ENCODE results near the gene RALB.
A peak's percentile ranks its signal among the peaks of the same experiment; 100 is the strongest.

RALB gene, protein sequence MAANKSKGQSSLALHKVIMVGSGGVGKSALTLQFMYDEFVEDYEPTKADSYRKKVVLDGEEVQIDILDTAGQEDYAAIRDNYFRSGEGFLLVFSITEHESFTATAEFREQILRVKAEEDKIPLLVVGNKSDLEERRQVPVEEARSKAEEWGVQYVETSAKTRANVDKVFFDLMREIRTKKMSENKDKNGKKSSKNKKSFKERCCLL

DNA sequence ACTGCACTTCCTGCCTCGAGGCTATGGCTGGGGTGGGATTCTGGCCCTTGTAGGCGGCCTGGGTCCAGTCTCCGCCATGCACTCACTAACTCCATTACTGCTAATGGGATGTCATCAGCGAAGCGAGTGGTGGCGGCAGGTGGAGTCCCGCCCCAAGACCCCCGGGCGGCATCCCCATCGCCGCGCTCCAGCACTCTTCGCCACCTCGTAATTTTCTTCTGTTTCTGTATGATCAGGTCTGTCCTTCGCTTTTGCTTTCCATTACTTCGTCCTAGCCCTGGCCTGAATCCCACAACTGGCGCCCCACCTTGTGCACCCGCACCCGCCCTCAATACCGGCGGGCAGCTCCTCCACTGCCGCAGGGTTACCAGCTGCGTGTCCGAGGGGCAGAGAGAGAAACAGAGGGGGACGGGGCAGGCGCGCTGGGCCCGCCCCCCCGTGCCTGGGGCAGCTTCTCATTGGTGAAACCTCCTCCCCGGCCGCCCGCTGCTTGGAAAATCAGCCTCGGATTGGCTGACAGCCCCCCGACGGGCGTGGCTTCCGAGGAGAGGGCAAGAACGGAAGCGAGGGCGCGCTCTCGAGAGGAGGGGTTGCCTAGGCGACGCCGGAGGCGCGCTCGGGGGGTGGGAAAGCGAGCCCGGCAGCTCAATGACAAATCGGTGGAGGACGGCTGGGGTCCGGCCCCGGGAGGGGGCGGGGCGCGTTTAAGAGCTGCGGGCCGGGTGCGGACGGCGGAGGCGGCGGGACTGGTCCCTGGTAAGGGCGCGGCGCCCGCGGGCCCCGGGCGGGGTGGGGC is at the start of gene RALB:
RALB (plus strand) TSS at position 628 of the 796 bp plus-strand sequence. CDS start 25,813 bp downstream, outside the sequence.
- DNase-seq (ENCODE audit: low spot score) (peak; percentile 100), FAIRE-seq (peak; percentile 95)

DNA sequence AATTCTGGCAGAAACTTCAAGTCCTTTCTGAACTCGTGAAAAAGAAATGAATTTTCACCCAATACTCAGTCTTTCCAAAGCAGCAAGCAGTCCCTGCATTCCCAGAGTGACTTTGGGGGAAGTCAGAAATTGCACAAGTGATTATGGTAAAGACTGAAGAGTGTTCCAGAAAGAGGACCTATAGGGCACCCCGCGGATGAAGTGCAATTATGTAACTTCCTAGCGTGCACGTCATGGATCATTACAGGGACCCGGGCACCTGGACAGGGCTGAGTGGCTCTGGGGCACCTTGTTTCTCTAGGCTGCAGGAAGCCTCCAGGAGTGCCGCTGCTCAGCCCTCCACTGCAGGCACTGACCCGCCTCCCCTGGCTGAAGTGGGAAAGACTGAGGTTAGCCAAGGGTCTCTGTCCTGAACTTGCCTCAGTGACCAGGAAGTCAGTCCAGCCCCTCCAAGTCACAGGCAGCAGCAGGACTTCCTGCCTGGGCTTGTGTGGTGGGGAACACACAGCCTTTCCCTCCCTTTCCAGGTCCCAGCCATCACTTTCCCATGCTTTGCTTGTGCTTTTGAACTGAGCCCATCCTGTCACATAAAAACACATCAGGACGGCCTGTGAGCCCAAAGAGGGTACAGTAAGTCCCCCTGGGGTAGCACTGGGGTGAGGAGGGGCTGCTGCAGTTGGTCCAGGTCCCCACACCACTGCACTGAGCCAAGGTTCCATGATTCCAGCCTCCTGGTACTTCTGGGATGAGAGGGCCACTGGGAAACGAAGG is 49.2 kb upstream of the RALB start:
- DNase-seq (ENCODE audit: low spot score) (no peak), FAIRE-seq (no peak)

DNA sequence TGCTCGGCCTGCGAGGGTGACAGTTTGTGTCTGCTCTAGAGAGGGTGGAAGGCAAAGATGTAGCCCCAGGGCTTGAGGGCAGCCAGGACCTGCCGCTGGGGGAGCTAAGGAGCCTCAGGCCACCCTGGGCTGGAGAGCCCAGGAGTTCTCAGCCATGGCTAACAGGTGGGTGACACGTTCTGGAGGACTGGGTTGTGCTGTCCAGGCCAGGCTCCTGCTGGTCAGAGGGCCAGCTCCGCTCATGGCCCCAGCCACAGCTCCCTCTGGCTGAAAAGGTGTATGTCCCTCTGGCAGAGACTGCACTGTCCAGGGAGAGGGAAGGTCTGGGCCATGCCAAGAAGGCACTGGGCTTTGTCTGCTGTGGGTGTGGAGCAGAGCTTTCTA is 48.6 kb upstream of the RALB start:
- FAIRE-seq (no peak), DNase-seq (ENCODE audit: low spot score) (no peak)

DNA sequence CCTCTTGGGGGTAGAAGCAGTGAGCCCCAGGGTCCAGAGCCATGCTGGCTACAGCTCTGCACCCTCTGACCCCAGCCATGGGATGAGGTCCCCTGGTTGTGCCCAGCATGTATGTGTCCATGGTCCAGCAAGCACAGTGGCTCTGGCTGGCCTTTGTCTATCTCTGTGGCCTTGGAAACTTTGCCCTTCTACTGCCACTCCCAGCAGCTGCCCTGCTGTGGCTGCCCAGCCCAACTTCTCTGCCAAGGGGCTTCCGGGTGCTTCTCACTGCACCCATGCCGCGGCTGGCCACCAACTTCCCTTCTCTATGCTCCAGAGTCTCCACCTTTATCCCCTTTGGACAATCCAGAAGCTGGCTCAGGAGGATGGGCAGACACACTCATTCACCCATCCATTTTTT is 48.2 kb upstream of the RALB start:
- no peak for DNase-seq (ENCODE audit: low spot score)
- no peak for FAIRE-seq

DNA sequence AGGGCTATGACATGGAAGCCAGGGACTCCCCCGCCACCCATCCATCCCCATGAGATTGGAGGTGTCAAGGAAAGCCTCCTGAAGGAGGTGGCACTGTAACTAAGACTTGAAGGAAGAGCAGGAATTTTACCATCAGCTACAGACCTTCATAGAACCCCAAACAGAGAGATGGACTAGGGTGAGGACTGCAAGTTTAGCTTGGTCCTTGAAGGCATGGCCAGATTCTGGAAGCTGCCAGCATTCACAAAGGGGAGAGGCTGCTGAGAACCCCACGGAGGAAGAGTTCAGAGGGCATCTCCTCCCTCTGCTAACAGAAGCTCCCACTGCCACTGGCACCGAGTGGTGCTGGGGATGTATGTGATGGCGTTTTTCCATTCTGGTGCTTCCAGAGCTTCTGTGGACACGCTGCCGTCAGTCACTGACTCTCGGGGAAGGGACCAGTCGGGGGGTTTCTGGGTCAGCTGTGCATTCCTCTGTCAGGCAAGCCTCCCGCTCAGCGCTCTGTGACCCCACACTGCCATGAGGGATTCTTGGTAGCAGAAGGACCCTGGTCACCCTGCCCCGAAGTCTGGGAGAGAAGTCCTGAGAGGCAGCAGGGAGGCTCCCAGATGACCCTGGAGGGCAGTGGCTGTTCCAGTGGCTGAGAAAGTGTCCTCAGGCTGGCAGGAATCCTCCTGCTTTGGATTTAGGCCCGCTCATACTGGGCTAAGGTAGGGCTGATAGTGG is 47.5 kb upstream of the RALB start:
- FAIRE-seq, result no peak
- no peak for DNase-seq (ENCODE audit: low spot score)

DNA sequence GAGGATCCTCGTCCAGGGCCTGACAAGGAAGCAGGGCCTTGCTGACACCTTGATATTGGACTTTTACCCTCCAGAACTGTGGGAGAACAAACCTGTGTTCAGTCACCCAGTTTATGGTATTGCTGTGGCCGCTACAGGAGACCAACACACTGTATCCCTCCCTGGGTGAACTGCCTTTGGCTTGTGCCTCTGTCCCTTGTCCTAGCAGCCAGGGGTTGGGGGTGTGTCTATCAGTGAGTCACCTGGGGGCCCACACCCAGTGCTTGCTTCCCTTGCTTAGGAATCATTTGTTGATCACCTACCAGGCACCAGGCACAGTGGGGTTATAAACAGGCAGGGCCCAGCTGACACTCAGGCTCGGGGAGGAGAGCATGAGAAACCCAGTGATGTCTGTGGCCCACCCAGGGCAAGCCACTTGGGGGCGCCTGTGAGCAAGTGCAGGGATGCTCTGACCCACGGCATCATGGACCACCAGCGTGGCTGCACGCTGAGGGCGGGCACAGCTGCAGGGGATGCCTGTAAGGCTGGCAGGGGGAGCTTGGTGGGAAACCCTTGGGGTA is 46.5 kb upstream of the RALB start:
- DNase-seq (ENCODE audit: low spot score), result no peak
- no peak for FAIRE-seq

DNA sequence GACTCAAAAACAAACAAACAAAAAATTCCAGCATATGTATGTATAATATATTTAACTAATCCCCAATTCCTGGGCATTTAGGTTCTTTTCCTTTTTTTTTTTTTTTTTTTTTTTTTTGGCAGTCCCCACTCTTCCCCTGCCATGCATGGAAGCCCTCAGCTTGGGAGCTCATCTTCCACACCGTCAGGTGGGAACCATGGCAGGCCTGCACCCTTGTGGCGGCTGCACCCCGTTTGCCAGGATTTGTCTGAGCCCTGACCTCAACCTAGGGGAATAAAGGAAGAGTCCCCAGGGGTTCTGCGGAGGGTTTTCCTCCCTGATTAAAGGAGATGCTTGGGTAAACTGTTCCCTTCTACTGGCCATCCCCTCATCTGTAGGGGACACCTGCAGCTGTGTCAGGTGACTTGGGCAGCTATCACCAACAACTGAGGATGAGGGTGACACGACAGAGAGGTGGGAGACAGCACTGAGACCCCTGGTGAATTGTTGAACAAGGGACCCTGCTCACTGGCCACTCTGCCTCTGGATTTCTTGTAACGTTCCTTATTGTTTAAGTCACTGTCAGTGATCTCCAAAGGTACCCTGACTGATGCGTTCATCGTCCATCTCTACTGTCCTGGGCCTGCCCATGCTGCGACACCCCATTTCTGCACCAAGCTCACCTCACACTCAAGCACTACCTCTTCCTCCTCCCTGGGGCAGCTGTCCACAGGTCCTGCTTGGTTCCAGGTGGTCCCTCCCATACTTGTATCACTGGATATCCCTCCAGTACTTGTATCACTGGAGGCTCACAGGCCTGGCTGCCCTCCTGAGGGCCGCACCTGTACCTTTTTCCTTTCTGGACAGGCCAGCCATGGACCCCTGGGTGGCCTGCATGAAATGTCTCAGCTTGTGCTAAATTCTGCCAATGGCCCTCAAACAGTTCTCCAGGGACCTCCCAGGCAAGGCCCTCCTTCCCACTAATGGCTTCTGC is 44.0 kb upstream of the RALB start:
- no peak for FAIRE-seq

DNA sequence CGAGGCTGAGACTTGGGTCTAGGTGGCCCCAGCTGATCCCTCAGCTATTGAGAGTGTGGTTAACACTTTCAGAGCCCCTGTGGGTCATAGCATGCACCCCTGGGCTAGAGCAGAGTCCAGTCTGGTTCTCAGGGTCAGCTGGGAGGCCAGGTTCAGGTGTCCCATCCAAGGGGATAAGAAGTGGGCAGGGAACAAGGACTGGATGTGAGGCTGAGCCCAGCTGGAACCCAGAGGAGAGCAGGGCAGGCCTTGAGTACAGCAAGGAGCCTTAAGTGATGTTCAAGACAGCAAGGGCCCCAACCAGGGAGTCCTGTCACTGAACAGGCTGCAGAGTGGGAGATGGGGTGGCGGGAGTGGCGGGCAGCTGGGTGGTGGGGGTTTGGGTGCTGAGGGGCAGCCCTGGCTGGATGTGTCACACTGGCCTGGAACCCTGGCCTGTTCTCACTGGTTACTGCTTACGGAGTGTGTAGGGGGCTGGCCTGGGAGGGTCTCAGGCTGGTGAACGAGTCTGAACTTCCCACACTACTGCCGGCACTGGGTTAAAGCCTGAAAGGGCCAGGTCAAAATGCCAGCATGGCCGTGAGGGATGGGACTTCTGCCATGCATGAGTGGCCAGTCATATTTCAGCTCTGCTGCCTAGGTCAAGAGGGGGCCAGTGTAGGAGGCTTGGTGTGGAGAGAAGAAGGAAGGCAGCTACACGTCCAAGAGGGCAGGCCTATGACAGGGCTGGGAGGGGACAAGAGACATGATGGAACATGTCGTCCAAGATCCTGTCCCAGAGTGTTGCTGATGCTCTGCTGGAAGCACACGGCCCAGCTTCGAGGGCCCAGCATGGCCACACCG is 43.0 kb upstream of the RALB start:
- no peak for DNase-seq (ENCODE audit: low spot score)

More for the DNA sequence above, 44.0 kb upstream of the RALB start:
- no peak for DNase-seq (ENCODE audit: low spot score)

DNA sequence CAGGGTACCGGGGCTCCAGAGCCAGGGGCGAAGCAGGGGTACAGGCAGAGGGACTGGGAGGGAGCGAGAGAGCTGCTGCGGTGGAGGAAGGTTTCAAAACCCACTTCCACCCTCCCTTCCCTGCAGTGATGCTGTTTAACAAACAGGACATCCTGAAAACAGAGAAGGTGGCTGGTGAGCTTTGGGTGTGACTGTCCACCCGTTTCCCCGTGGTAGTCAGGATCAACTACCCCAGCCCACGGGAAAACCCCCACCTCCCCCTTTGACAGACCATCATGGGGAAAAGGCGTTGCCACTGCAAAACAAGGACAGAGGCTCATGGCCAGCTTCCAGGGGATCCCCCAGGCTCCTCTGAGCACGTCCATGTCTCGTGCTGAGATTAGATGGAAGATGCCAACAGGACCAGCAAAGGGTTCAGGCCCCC is 42.4 kb upstream of the RALB start:
- DNase-seq (ENCODE audit: low spot score) (no peak), FAIRE-seq (no peak)

More for the DNA sequence above, 43.0 kb upstream of the RALB start:
- FAIRE-seq, result peak; percentile 69

DNA sequence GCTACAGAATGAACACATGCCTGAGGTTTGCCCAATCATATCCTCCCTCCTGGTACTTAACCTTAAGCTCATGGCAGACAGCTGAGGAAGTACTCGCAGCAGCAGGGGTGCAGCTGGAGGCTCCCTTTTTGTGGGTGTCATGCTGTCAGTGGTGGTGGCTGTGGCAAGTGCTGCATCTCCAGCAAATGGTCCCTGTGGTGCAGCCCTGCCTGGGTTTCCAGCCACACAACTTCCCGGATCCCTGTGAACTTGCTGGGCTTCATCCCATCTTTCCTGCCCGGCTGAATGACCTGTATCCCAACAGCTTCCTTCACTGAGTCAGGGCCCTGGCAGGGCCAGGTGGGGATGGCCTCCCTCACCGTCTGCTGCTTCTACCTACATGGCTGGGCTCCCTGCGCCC is 34.5 kb upstream of the RALB start:
- FAIRE-seq (no peak), DNase-seq (ENCODE audit: low spot score) (no peak)

DNA sequence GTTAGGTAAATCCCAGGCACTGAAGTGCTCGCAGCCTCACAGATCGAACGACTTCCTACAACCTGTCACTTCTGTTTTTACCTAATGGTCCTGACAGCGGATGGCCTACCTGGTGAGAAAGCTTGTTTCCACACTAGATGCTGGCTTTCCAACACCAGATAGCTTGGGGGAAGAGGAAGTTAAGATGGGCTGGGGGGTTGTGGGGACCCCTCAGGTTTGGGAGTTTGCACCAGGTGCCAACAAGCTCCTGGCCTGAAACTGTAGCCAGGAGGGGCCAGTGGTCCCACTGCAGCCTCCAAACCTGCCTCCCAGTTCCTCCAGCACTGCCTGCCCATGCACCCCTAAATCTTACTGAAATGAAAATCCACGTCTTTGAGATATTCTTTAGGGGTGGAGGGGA is 33.4 kb upstream of the RALB start:
- DNase-seq (ENCODE audit: low spot score) (no peak), FAIRE-seq (no peak)

DNA sequence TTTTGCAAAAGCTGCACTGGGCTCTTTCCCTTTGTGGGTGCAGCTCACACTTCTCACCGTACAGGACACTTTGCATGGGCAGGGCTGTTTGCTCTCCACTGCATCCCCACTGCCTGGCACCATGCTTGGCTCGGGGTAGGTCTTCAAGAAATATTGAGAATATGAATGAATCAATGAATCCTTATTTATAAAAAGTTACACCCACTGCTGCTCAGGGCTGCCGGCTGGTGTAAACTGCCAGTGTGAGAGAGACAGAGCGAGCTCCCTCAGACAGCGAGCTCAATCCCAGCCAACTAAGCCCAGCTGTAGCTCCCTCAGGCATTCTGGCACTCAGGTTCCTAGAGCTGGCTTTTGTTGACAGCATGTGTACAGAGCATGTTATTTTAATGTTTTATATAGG is 32.9 kb upstream of the RALB start:
- DNase-seq (ENCODE audit: low spot score), result no peak
- no peak for FAIRE-seq

DNA sequence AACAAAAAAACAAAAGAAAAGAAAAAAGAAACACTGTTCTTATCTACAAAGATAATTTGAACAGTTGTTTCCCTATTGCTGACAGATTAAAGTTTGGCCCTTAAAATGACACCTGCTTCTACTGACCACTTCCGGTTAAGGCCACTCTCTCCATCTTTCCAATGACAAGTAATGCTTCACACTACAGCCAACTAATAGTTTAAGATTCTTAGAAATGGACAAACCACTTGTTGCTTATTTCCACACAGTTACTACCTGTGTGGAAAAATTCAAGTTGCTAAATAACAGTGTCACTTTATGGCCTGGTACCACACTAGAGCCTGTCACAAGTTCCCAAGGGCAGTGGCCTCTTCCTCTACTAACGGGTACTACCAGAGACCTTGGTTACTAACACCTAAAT is 31.9 kb upstream of the RALB start:
- DNase-seq (ENCODE audit: low spot score) (no peak), FAIRE-seq (no peak)

DNA sequence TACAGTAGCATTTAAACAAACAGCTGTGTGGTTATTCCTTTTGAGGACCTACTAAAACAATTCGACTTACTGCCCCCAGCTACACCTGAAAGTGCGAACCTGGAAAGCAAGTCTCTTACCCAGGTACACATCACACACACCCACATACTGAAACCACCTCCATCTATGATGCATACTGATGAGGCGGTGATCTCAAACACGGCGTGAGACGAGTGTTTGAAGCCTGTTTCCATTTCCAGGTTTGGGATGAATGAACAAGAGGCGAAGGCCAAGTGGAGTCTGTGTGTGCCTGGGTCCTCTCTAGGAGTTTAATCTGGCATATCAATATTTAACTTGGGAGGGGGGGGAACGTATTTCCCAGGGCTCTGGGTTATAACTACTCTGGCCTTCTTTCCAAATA is 31.0 kb upstream of the RALB start:
- no peak for FAIRE-seq

DNA sequence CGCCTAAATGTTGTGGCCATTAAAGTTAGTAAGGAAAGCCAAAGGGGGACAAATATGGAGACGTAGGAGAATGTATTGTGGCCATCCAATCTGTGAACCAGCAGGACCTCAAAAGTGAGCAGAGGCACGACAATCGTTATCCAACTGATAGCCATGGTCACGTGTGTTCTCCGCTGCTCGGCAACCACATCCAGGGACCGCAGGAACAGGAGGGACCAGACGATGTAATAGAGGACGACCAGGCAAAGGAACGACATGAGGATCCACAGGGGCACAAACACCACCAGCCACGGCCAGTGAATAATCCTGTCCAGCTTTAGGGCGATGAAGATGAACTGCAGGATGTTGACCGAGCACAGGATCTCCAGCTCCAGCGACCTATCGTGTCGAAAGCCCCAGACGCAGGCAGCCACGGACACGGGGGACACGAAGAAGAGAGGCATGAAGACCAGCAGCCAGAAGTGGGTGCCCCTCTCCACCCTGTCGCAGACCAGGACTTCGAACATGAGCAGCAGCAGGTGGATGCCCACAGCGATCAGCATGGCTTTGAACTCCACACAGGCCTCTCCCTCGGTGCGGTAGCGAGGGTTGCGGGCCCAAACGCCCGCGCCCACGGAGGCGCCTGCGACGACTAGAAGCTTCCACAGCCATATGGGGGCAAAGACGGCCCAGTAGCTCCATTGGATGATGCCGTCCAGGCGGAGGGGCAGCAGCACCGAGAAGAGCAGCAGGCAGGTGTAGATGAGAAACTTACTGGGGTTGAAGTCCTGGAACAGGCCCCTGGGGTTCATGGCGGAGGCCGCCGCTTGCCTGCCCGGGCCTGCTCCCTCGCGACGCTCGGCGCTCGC is 30.2 kb upstream of the RALB start:
- FAIRE-seq (peak; percentile 48), DNase-seq (ENCODE audit: low spot score) (no peak)

More for the DNA sequence above, 31.0 kb upstream of the RALB start:
- DNase-seq (ENCODE audit: low spot score), result no peak

DNA sequence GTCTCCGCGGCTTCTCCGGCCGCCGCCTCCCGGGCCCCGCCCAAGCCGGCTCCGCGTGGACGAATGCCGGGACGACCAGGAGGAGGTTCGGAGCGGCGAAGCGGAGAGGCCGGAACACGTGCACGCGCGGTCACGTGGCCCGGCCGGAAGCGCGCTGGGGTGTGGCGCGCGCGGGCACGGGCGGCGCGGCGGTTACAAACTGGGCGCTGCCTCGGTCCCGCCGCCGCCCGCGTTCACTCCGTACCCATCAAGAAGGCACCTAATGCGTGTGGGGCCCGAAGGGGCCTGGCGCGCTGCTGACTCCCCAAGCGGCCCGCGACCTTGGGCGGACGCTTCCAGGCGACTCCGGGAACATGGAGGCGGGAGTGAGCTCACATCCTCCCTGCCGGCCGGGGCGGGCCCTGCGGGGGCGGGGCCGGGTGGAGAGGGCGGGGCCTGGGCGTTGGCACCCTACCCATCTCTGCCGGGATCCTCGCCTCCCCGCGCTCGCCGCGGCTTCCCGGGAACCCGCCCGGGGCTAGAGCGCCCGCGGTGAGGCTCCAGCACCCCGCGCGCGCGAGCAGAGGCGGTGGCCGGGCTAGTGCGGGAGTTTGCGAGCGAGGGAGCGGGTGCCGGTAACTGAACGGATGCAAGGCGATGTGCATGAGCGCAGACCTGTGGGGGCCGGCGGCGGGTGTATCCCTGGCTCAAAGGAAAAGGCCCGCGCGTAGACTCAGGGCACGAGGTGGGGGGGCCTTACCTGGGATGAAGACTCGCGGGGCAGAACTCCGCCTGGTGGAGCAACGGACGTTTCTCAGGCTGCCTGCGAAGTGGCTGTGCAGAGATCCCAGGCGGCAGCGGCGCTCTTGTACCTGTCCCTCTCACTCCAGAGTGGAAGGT is 29.4 kb upstream of the RALB start, which contains the start of gene TMEM185B:
TMEM185B (minus strand) TSS at position 367 of the 879 bp plus-strand sequence. CDS start 424 bp downstream, outside the sequence.
- FAIRE-seq, result peak; percentile 90
- peak; percentile 99 for DNase-seq (ENCODE audit: low spot score)

DNA sequence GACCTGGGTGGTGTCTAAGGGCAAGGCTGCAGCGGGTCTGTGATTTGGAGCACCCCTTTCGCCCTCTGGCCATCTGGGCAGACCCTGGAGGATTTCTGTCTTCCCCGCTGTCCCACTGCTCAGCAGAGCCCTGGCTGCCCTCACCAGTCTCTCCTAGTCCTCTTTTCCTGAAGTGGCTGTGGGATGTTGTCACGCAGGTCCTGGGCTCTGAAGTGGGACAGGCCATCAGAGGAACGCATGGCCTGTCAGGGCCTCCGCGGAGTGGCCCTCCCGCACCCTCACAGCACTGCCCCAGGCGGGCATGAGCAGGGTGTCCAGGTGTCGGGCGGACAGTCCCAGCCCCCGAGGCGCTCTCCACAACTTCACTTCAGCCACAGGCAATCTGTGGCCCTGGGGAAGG is 28.4 kb upstream of the RALB start:
- DNase-seq (ENCODE audit: low spot score) (no peak), FAIRE-seq (no peak)
